HCT116 (cell line): ENCODE measurements around the gene RAB3B. TPM values are rescaled to one million over a fixed set of nuclear protein-coding genes. Genes with fewer than 3 reads are reported as not detected.

ENCODE experiments used
- ATAC-seq: fragments of 200-7000 bp; cut with Tn5 transposase; 2 replicates; pipeline ENCODE4 v1.9.1; 2020; ENCODE audit warnings: mild to moderate bottlenecking, moderate library complexity
- BruUV-seq: library from RNA; stranded (reverse); fragments of 400-500 nt; replicated peaks from 2 replicates; lab custom pipeline; 2021; lab: Mats Ljungman, UMichigan
- CTCF ChIA-PET: fragments of 300-600 bp; sonication (Branson Sonifier 250); formaldehyde crosslinking; loops from one replicate; lab custom pipeline; 2021; ENCODE audit warnings: antibody characterized with exemption; lab: Charles Lee
- POLR2A ChIA-PET: fragments of 300-600, 350-600 bp; sonication (Branson Sonifier 250); formaldehyde crosslinking; loops from one replicate; lab custom pipeline; 2021; ENCODE audit warnings: antibody characterized with exemption; lab: Charles Lee
- RAD21 ChIA-PET, 2 experiments: fragments of 300-600 bp; sonication (Branson Sonifier 250); formaldehyde crosslinking; loops; one replicate each; lab custom pipeline; 2023; ENCODE audit warnings: low total read pairs in 2 of 2; ENCODE audit not compliant: uncharacterized antibody in 2 of 2, unreplicated experiment in 2 of 2, low non-redundant PET in 1 of 2; lab: Charles Lee
- DNase-seq: peaks from one replicate; pipeline ENCODE4 v3.0.0-alpha.2; 2010; ENCODE audit warnings: low read depth, low spot score
- H2AFZ ChIP-seq: fragments of 200-600 bp; shearing (Covaris generic), sonication (generic); 2 replicates; pipeline ENCODE4 v1.6.1; 2017; ENCODE audit warnings: low read depth, mixed run types, mixed read lengths, antibody characterized with exemption, low read length; ENCODE audit not compliant: poor library complexity, severe bottlenecking
- H3K27ac ChIP-seq: 2 replicates; pipeline ENCODE4 v1.5.1; 2012; ENCODE audit warnings: low read depth, low read length
- H3K27me3 ChIP-seq: fragments of 200-600 bp; sonication (generic); 2 replicates; pipeline ENCODE4 v1.6.1; 2016; ENCODE audit warnings: mixed run types, low read length, mixed read lengths; ENCODE audit not compliant: insufficient read depth
- H3K36me3 ChIP-seq, 2 experiments: fragments of 200-500 bp in 1 of 2; fragments of 200-600 bp in 1 of 2; sonication (Bioruptor generic) in 1 of 2; sonication (generic) in 1 of 2; 2 replicates each; pipeline versions ENCODE4 v1.5.1 to v1.6.1; 2014 to 2016; ENCODE audit warnings: low read length in 2 of 2, inconsistent platforms in 1 of 2, mixed read lengths in 1 of 2, mixed run types in 1 of 2; ENCODE audit not compliant: insufficient read depth in 2 of 2, control insufficient read depth in 1 of 2
- H3K4me1 ChIP-seq, 2 experiments: fragments of 200-600 bp in 1 of 2; sonication (generic) in 1 of 2; 2 replicates each; pipeline versions ENCODE4 v1.5.1 to v1.6.1; 2012 to 2017; ENCODE audit warnings: low read length in 2 of 2, inconsistent platforms in 1 of 2, mild to moderate bottlenecking in 1 of 2, mixed read lengths in 1 of 2, mixed run types in 1 of 2, moderate library complexity in 1 of 2; ENCODE audit not compliant: insufficient read depth in 2 of 2, control insufficient read depth in 1 of 2
- H3K4me2 ChIP-seq: fragments of 200-600 bp; sonication (generic); 2 replicates; pipeline ENCODE4 v1.6.1; 2017; ENCODE audit warnings: mixed run types, low read length, mixed read lengths
- H3K4me3 ChIP-seq, 2 experiments: fragments of 200-600 bp in 1 of 2; sonication (generic) in 1 of 2; replicated peaks in 1 of 2; 2 replicates each; pipeline ENCODE4 v1.5.1; 2011 to 2016; ENCODE audit warnings: low read length in 2 of 2, control low read depth in 1 of 2, low read depth in 1 of 2, mild to moderate bottlenecking in 1 of 2, mixed read lengths in 1 of 2, mixed run types in 1 of 2
- H3K79me2 ChIP-seq: fragments of 200-600 bp; sonication (generic); 2 replicates; pipeline ENCODE4 v1.6.1; 2017; ENCODE audit warnings: mild to moderate bottlenecking, mixed run types, low read length, moderate library complexity, mixed read lengths; ENCODE audit not compliant: insufficient read depth
- H3K9ac ChIP-seq: fragments of 200-600 bp; sonication (generic); 2 replicates; pipeline ENCODE4 v1.6.1; 2016; ENCODE audit warnings: low read length, mixed read lengths
- H3K9me2 ChIP-seq: fragments of 200-600 bp; sonication (generic), shearing (Covaris generic); 2 replicates; pipeline ENCODE4 v1.6.1; 2017; ENCODE audit warnings: mixed run types, mild to moderate bottlenecking, moderate library complexity; ENCODE audit not compliant: insufficient read depth
- H3K9me3 ChIP-seq, 2 experiments: fragments of 200-500 bp in 1 of 2; fragments of 200-600 bp in 1 of 2; sonication (Bioruptor generic) in 1 of 2; sonication (generic) in 1 of 2; 2 replicates each; pipeline ENCODE4 v1.6.1; 2014 to 2017; ENCODE audit warnings: low read length in 2 of 2, mixed read lengths in 2 of 2, inconsistent platforms in 1 of 2, low read depth in 1 of 2, mild to moderate bottlenecking in 1 of 2, mixed run types in 1 of 2, moderate library complexity in 1 of 2; ENCODE audit not compliant: control insufficient read depth in 1 of 2, insufficient read depth in 1 of 2
- H4K20me1 ChIP-seq: fragments of 200-600 bp; sonication (generic), shearing (Covaris generic); 2 replicates; pipeline ENCODE4 v1.6.1; 2017; ENCODE audit warnings: mixed run types, mild to moderate bottlenecking, moderate library complexity; ENCODE audit not compliant: insufficient read depth
- CBX3 ChIP-seq: IDR thresholded peaks from 2 replicates; pipeline ENCODE4 v1.6.1; 2012; ENCODE audit warnings: low read depth
- CEBPB ChIP-seq: IDR thresholded peaks from 2 replicates; pipeline ENCODE4 v1.6.1; 2012; ENCODE audit warnings: low read depth
- ELF1 ChIP-seq: IDR thresholded peaks from 2 replicates; pipeline ENCODE4 v1.6.1; 2012; ENCODE audit warnings: low read depth, borderline replicate concordance
- EZH2 ChIP-seq: fragments of 200-600 bp; sonication (generic); IDR thresholded peaks from 2 replicates; pipeline ENCODE4 v1.6.1; 2017; ENCODE audit warnings: antibody characterized with exemption, mixed run types
- FOSL1 ChIP-seq: IDR thresholded peaks from 2 replicates; pipeline ENCODE4 v1.6.1; 2012; ENCODE audit warnings: low read depth
- POLR2A ChIP-seq: IDR thresholded peaks from 2 replicates; pipeline ENCODE4 v1.7.0; 2011; ENCODE audit warnings: borderline replicate concordance; ENCODE audit not compliant: insufficient read depth, insufficient read length; ENCODE audit errors: extremely low read depth
- POLR2AphosphoS5 ChIP-seq: IDR thresholded peaks from 2 replicates; pipeline ENCODE4 v1.6.1; 2011; ENCODE audit warnings: mild to moderate bottlenecking, low read depth, low read length, moderate library complexity
- RAD21 ChIP-seq: IDR thresholded peaks from 2 replicates; pipeline ENCODE4 v1.6.1; 2012; ENCODE audit warnings: low read depth, mild to moderate bottlenecking
- SP1 ChIP-seq: IDR thresholded peaks from 2 replicates; pipeline ENCODE4 v1.6.1; 2012; ENCODE audit warnings: low read depth
- SRF ChIP-seq: IDR thresholded peaks from 2 replicates; pipeline ENCODE4 v1.6.1; 2012; ENCODE audit warnings: low read depth
- ZNF274 ChIP-seq: fragments of 200-500 bp; sonication (Bioruptor generic); IDR thresholded peaks from 2 replicates; pipeline ENCODE4 v1.6.1; 2014; ENCODE audit warnings: mild to moderate bottlenecking, low read depth, low read length, inconsistent platforms
- intact Hi-C: fragments of 100-400 bp; cut with micrococcal nuclease; formaldehyde crosslinking; loops from 2 replicates; pipeline ENCODE4 v1.10.0; 2022
- total RNA-seq: library from RNA; stranded (reverse); gene quantifications from one replicate; pipeline ENCODE4 v1.2.1, GENCODE V29; 2021; ENCODE audit not compliant: unreplicated experiment
- TF ChIP-seq, protein P1 (sequence below): IDR thresholded peaks from 2 replicates; pipeline ENCODE4 v1.6.1; 2012; ENCODE audit warnings: low read depth
- TF ChIP-seq, protein P2 (sequence below): IDR thresholded peaks from 2 replicates; pipeline ENCODE4 v1.6.1; 2012
- TF ChIP-seq, protein P3 (sequence below), 3 experiments: fragments of 200-600 bp in 1 of 3; sonication (generic) in 1 of 3; IDR thresholded peaks in 2 of 3; conservative IDR thresholded peaks in 1 of 3; 2 replicates each; pipeline ENCODE4 v1.5.1; 2012 to 2017; ENCODE audit warnings: low read depth in 2 of 3, low read length in 2 of 3, antibody characterized with exemption in 1 of 3, borderline replicate concordance in 1 of 3, control low read depth in 1 of 3, mild to moderate bottlenecking in 1 of 3, mixed read lengths in 1 of 3, mixed run types in 1 of 3, moderate library complexity in 1 of 3; ENCODE audit not compliant: insufficient read depth in 1 of 3
- TF ChIP-seq, protein P4 (sequence below): IDR thresholded peaks from 2 replicates; pipeline ENCODE4 v1.6.1; 2012

The RAB3B gene
- total RNA-seq, 1 experiment from 2014 or later, result 15.1 TPM

DNA sequence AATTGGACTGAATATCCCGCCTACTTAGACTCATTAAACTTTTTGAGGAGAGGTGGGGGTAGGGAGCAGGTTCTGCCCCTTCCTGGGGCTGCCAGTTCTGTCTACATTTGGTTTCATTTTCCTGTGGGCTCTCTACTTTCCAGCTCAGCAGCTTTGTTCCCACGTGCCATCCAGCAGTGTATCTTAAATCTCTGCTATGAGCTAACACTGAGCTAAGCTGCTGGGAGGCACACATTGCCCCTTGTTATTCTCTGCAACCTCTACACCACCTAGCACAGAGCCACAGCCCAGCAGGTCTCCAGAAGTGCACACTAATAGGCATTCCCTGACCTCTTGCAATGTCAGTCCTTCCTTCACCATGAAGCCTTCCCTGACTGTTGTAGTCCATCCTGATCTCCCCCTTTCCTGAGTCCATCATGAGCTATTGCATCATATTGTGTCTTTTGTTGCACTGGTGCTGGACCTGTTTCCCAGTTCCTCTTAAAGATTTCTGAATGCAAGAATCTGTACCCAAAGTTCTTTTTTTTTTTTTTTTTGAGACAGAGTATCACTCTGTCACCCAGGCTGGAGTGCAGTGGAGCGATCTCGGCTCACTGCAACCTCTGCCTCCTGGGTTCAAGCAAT is 83.3 kb downstream of the RAB3B start (continued):
- TF ChIP-seq, protein P1, sequence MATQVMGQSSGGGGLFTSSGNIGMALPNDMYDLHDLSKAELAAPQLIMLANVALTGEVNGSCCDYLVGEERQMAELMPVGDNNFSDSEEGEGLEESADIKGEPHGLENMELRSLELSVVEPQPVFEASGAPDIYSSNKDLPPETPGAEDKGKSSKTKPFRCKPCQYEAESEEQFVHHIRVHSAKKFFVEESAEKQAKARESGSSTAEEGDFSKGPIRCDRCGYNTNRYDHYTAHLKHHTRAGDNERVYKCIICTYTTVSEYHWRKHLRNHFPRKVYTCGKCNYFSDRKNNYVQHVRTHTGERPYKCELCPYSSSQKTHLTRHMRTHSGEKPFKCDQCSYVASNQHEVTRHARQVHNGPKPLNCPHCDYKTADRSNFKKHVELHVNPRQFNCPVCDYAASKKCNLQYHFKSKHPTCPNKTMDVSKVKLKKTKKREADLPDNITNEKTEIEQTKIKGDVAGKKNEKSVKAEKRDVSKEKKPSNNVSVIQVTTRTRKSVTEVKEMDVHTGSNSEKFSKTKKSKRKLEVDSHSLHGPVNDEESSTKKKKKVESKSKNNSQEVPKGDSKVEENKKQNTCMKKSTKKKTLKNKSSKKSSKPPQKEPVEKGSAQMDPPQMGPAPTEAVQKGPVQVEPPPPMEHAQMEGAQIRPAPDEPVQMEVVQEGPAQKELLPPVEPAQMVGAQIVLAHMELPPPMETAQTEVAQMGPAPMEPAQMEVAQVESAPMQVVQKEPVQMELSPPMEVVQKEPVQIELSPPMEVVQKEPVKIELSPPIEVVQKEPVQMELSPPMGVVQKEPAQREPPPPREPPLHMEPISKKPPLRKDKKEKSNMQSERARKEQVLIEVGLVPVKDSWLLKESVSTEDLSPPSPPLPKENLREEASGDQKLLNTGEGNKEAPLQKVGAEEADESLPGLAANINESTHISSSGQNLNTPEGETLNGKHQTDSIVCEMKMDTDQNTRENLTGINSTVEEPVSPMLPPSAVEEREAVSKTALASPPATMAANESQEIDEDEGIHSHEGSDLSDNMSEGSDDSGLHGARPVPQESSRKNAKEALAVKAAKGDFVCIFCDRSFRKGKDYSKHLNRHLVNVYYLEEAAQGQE, result no peak
- TF ChIP-seq CBX3, result no peak
- TF ChIP-seq, all 23 proteins: peak for 0

DNA sequence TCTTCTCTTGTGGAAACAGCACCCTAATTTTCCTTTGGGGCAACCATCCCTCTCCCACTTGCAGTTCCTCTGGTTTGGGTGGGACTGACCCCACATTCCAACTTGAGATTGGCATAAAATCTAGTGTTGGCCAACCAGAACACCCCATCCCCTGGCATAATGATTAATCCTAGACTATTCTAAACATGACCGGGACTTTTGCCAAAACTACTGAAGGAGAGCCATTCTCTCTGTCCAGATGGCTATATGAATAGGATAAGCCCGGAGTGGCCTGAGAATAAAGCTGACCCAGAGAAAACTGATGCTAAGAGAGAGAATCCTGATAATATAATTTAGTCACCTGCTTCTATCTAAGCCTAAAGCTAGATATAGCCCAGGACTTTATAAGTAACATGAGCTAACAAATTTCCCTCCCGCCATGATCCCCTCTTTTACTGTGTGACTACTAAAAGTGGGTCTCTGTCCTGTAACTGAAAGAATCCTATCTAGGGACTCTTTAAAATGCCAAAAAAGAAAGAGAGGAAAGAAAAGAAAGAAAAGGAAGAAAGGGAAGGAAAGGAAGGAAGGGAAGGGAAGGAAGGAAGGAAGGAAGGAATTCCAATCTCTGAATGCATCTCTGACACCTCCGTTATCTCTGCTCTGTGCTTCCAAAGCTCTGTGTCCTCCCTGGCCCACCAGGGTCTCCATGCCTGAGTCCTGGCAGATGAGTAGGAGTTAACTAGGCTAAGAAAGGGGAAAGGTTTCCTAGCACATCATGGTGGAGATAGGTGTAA is 84.0 kb downstream of the RAB3B start:
- Histone ChIP-seq H3K9ac (no peak overlapping the region), H3K9me3 (no peaks in the 10 kb centered on the region), H3K36me3 (no peaks in the 10 kb centered on the region), H2AFZ (no peak overlapping the region), H3K9me2 (no peaks in the 10 kb centered on the region), H3K27me3 (no peaks in the 10 kb centered on the region), H3K4me2 (no peak overlapping the region), H3K79me2 (no peaks in the 10 kb centered on the region), H3K4me3 (no peak overlapping the region), H3K4me1 (no peaks in the 10 kb centered on the region), H4K20me1 (no peaks in the 10 kb centered on the region), H3K27ac (no peak overlapping the region)
- DNase-seq, result no peak
- no peak for ATAC-seq
- POLR2A ChIA-PET, result no interaction called here
- intact Hi-C loops, result no loop called here
- BruUV-seq, result no TSS peak
- RAD21 ChIA-PET, result no interaction called here
- TF ChIP-seq, protein P2, sequence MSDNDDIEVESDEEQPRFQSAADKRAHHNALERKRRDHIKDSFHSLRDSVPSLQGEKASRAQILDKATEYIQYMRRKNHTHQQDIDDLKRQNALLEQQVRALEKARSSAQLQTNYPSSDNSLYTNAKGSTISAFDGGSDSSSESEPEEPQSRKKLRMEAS, result no peak
- TF ChIP-seq POLR2A (no peak), CBX3 (no peak), CEBPB (no peak), EZH2 (no peak), SRF (no peak), SP1 (no peak), ELF1 (no peak), RAD21 (no peak), FOSL1 (no peak), POLR2AphosphoS5 (no peak), ZNF274 (no peak)
- TF ChIP-seq, protein P3, sequence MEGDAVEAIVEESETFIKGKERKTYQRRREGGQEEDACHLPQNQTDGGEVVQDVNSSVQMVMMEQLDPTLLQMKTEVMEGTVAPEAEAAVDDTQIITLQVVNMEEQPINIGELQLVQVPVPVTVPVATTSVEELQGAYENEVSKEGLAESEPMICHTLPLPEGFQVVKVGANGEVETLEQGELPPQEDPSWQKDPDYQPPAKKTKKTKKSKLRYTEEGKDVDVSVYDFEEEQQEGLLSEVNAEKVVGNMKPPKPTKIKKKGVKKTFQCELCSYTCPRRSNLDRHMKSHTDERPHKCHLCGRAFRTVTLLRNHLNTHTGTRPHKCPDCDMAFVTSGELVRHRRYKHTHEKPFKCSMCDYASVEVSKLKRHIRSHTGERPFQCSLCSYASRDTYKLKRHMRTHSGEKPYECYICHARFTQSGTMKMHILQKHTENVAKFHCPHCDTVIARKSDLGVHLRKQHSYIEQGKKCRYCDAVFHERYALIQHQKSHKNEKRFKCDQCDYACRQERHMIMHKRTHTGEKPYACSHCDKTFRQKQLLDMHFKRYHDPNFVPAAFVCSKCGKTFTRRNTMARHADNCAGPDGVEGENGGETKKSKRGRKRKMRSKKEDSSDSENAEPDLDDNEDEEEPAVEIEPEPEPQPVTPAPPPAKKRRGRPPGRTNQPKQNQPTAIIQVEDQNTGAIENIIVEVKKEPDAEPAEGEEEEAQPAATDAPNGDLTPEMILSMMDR (IDR thresholded peaks at IDR 0.05 in 2 of 3, conservative IDR thresholded peaks at IDR 0.05 in 1 of 3; ENCODE audit: borderline replicate concordance in 1 of 3, insufficient read depth in 1 of 3, low read depth in 2 of 3, low read length in 2 of 3), result no peak
- TF ChIP-seq, protein P4, sequence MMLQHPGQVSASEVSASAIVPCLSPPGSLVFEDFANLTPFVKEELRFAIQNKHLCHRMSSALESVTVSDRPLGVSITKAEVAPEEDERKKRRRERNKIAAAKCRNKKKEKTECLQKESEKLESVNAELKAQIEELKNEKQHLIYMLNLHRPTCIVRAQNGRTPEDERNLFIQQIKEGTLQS, result no peak
- CTCF ChIA-PET, result no interaction called here
